GM15510 (cell line): ENCODE measurements around the gene LAMTOR2.

Source experiments
- POLR2A ChIP-seq: IDR thresholded peaks from 3 replicates; pipeline ENCODE4 v1.6.1; 2011; ENCODE audit warnings: borderline replicate concordance; ENCODE audit not compliant: insufficient read length; ENCODE audit errors: extremely low read depth

The LAMTOR2 gene

DNA sequence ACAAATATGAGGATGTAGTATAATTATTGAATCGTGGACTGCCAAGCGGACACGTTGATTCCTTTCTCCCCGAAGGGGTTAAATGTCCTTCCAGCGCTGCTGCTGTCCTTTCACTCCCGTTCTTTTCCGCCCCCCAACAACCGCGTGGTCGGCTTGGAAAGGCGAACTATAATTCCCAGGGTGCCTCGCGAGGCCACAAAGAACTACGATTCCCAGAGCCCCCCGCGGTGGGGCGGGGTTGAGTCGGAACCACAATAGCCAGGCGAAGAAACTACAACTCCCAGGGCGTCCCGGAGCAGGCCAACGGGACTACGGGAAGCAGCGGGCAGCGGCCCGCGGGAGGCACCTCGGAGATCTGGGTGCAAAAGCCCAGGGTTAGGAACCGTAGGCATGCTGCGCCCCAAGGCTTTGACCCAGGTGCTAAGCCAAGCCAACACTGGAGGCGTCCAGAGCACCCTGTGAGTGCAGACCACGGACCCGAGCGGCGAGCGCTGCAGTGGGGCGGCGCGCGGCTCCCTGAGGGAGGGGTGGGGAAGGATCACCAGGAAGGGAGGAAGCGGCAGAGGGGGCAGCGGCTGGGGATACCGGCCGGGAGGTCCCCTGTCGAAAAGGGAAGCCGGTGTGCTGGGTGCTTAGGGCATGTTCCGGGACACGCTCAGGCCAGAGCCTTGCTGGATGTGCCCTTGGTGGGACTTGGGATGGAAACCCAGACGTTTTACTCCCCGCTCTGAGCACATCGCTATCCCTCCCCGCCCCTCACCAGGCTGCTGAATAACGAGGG, at the start of gene LAMTOR2:
Gene LAMTOR2, plus strand, starts transcription at position 283 of the 781 bp plus-strand sequence. Its CDS starts 108 bp downstream, at position 391.
- TF ChIP-seq POLR2A = peak; percentile 78

DNA sequence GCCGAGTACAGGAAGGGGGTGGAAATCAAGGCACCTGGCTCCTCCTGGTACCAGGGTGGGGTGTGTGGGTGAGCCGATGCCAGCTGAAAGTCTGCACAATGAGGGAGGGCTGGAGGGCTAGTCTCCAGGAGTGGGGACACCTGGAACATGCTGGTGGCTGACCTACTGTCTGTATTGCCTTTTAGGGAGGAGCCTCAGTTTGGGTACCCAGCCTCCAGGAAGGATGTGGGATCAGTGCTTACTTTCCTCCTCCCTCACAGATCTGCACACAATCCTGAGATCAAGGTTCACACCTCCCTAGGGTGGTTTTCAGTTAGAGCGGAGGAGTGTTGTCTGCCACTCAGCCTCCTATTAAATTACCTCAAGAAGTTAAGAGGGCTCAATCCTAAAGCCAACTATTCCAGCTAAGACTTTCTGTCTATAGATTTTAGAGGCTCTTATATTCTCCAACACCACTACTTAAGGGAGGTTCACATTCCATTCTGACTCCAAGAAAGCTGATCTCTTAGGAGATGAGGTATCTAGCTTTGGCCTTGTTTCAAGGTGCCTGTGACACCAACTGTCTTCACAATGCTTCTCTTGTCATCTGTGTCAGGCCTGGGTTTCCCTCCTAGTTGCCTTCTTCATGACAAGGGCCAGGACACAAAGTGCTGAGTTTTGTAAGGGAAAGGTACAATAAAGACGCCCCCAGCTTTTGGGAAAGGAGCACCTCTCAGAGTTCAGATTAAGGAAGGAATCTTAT, 49.6 kb upstream of the LAMTOR2 start:
- TF ChIP-seq POLR2A = no peak

DNA sequence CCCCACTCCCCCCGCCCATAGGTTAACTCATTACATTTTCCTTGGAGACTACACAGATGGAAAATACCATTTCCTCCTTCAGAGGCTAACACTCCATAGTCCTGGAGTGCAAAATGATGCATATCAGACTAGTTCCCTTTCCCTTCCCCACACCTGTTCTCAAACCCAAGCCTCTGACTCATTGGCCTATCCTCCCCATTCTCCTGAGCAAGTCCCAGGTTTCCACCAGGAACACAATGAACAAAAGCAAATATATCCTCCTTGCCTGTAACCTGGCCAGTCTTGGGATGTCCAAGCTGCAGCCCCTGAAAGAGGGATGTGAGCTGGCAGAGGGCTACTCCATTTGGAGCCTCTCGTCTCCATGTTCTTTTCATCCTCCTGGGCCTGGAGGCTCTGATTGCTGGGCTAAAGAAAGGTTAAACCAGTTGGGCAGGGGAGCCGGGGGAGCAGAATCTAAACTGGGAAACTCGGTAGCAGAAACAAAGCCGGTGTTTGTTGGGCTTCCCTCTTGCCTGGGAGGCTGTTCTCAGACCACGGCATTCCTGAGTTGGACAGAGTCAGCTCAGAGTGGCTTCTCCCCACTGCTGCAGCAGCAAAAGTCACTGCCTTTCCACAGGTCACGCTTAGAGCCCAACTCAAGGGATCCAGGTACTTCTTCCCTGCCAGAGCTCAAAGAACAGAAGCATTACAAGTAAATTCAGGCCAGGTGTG, 47.8 kb upstream of the LAMTOR2 start:
- no peak for TF ChIP-seq POLR2A

DNA sequence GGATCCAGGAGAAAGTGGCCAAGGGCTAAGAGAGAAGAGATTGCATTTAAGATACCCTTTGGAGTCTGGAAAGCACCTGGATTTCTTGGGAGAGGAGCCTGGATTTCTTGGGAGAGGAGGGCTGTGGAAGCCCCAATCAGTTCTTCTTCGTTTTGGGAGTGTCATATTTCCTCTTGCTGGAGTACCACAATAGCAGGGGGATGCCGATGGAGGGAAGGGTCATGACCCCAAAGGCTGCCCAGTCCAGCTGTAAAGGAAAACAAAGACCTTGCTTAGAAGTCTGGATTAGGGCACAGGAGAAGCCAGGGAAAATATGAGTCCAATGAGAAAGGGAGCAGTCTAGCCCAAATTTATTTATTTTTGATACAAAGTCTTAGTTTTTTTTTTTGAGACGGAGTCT, 45.2 kb upstream of the LAMTOR2 start:
- no peak for TF ChIP-seq POLR2A

DNA sequence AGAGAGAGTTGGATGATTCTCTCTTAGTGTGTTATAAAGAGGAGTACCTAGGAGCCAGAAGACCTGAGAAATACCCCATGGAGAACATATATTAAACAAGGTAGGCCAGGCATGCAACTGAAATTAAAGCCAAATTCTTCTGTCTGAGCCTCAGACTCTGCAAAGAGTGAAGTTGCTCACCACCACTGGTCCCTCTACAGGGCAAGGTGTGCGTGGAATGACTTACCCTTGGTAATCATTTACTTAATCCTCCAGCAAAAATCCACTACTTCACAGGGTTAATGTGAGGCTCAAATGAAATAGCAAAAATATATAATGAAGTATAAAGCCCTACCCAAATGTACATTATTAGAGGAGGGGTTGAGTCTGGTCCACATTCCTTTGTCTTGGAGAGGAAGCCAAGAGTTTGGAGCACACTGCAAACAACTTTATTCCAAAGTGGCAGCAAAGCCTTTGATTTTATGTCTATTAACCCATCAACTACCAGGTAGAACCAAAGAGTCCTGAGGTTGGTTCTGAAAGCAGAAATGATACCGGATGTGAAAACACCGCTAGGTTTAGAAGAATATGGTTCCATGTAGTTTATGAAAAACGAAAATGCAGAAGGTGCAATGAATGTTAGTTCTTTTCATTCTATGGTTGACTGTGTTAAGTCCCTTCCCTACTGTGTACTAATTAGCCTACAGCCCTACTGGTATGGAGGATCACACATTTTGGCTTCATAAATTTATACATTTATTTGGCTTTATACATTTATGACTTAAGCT, 42.3 kb upstream of the LAMTOR2 start:
- no peak for TF ChIP-seq POLR2A

DNA sequence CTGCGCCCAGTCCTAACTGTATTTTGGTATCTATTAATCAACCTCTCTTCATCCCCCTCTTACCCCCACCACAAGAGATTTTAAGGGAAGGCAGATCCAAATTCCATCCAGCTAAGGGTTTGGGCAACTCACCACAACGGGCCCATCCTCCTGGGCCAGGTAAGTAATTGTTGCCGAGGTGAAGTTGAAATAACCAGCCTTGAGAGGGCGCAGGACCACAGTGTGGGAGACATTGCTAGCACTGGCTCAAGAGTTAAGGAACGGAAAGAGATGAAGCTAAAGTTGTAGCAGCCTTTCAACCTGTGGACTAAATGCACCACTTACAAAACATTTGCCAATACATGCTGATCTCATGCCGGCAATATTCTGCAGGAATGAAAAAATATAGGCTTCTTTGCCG, 39.8 kb upstream of the LAMTOR2 start:
- TF ChIP-seq POLR2A = no peak

DNA sequence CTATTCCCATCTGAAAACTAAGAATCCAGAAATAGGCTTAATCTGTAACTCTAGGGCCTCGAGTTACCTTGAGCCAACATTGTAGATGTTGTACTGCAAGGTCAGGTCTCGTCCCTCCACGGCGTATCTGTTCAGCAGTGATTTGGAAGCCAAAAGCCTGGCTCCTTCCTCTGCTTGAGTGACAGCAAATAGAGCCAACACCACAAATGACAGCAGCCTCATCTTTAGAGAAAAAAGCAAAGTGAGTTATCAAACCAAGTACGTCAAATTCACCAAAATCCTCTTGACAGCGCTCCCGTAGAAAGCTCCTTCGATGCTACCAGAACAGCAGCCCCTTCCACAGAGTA, 34.7 kb upstream of the LAMTOR2 start:
- no peak for TF ChIP-seq POLR2A

DNA sequence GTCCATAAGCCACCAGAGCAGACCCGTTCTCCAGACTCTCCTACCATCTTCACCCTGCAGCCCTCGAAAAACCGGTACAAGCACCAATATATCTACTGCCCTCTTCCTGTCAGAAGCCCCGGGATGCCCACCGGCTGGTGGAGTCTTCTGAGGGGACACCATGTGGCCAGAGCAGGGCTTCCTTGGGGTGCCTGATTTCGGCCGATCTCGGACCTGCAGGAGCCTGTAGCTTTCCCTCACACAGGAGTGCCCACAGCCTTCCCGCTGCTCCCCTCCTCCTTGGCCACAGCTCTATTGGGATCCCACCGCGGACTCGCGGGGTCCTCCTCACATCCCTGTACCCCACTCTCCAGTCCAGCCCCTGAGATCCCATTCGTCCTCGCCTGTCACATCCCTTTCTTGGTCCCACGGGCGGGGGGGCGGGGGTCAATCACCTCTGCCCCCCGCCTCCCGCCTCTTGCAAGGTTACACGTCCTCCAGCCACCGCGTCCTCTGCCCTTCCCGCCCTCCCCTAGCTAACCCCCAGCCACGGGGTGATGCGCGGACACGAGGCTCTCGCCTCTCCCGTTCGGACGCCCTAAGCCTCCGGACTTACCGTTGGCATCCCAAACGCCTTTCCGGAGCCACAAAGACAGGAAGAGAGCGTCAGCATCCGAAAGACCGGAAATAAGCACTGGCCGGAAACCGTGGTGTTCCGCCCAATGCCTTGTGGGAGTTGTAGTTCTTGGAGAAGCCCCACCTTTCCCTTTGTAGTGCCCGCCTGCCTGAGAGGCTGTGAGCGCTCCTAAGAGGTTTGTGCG, 34.1 kb upstream of the LAMTOR2 start, which contains the start of gene SSR2:
Gene SSR2, minus strand, starts transcription at position 659 of the 800 bp plus-strand sequence. CDS start 784 bp downstream, outside the sequence.
- peak; percentile 83 for TF ChIP-seq POLR2A

DNA sequence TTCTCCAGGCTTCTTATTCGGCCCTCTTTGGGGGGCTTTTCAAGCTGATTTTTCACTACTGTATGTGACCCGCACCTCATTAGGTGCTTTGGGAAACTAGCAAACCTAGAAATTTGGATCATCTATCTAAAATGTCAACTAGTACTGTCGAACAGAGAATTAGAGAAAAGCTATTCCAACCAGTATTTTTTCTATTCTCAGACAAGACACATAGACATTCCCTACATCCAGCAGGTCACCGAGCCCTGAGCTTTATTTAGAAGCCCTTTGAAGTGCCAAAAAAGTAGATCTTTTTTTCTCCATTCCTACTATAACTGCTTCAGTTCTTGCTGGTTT, 33.5 kb upstream of the LAMTOR2 start:
- TF ChIP-seq POLR2A = no peak

DNA sequence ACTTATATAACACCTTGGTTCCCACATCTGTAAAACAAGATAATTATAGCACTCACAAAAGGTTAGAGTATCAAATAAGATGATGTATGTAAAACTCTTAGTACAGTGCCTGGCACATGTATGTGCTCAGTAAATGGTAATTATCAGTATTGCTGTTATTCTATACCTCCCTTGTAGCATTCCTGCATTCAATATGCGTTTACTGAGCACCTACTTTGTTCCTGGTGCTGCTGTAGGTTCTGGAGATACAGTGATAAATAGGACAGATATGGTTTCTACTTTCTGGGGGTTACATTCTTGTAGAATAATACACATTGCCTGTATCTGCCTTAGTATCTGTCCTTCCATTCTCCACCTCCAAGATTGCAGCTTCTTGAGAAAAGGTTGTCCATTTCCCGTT, 32.6 kb upstream of the LAMTOR2 start:
- TF ChIP-seq POLR2A = no peak

DNA sequence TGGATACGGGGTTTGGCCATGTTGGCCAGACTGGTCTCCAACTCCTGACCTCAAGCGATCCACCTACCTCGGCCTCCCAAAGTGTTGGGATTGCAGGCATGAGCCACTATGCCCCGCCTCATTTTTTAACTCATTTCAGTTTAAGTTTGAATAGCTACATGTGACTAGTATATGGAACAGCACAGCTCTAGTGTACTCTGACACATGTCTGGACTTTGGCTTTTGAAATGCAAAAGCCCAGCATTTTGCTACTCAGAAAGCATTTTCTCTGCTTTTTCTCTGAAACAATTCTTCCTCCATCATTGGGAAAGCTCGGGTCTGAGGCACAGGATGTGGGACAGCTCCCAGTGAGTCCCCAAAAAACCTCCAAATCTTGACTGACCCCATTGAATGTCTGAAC, 29.8 kb upstream of the LAMTOR2 start:
- TF ChIP-seq POLR2A = no peak

DNA sequence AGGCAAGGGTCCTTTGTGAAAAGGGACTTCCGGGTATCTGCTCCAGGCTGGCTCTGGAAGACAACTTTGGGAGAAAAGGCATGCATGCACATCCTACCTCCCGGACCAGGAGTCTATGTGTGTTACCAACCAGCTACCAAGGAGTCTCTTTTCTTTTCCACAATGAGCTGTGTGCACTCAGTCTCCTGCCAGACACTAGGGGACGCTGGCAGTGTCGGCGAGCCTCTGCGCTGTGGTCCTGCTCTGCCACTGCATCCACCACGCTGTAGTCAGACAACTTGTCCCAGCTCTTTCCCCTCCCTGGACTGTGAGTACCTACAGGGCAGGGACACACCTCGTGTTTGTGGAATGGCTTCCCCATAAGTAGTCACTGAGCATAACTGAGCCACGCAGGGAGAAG, 28.7 kb upstream of the LAMTOR2 start:
- TF ChIP-seq POLR2A = no peak

DNA sequence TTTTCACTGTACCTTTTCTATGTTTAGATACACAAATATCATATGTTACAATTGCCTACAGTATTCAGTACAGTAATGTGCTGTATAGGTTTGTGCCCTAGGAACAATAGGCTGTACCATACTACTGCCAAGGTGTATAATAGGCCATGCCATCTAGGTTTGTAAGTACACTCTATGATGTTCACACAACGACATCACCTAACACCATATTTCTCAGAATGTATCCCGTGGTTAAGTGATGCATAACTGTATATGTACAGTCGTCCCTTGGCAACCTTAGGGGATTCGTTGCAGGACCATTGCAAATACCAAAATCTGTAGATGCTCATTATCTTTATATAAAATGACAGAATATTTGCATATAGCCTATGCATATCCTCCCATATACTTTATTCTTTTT, 28.0 kb upstream of the LAMTOR2 start:
- TF ChIP-seq POLR2A = no peak

DNA sequence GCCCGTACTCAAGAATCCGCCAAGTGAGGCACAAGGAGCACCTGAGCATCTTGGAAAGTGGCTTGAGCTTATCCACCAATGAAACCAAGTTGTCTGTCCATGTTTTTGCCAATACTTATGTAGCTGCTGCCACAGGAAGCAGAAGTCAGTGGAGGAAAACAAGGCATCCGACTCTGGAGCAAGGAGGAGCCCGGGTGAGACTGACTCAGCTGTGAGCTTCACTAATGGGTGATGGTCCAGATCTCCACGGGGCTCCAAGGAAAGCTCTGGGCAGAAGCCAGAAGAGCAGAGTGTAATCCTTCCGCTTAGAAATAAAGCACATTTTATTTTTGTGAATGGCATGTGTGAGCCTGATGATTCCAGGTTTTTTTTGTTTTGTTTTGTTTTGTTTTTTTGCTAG, 21.6 kb upstream of the LAMTOR2 start:
- no peak for TF ChIP-seq POLR2A
